ENCODE measurements around the gene OGFOD3. TPM values are rescaled to one million over a fixed set of nuclear protein-coding genes. Genes with fewer than 3 reads are reported as not detected.

The OGFOD3 gene
- total RNA-seq, 2 donors from 2014 or later = 24.9 to 27.4 TPM

- DNase-seq (ENCODE audit: low spot score) = no peak
- Histone ChIP-seq H3K4me1 (ENCODE audit: control insufficient read depth in 1 of 2, low read depth in 2 of 2) (no peaks in the 10 kb centered on the region), H3K27me3 (replicated peaks; ENCODE audit: insufficient read depth) (no peaks in the 10 kb centered on the region), H3K4me3 (no peak overlapping the region), H3K36me3 (no peaks in the 10 kb centered on the region), H3K27ac (no peak overlapping the region), H3K9me3 (no peaks in the 10 kb centered on the region)
- ATAC-seq (ENCODE audit: insufficient number of reproducible peaks, low FRiP score, low read depth) = no peak
- no peak for TF ChIP-seq CTCF (IDR thresholded peaks at IDR 0.05)
Measured at GRCh38 chr17:82435601-82436583, 17.5 kb upstream of the OGFOD3 start.

- H3K27ac ChIP-seq = no peak overlapping the region
- TF ChIP-seq CTCF (IDR thresholded peaks at IDR 0.05) = no peak
- no peaks in the 10 kb centered on the region for H3K4me1 ChIP-seq (ENCODE audit: control insufficient read depth in 1 of 2, low read depth in 2 of 2)
- no peaks in the 10 kb centered on the region for H3K36me3 ChIP-seq
- H3K9me3 ChIP-seq = no peaks in the 10 kb centered on the region
- no peak overlapping the region for H3K4me3 ChIP-seq
- H3K27me3 ChIP-seq (replicated peaks; ENCODE audit: insufficient read depth) = no peaks in the 10 kb centered on the region
- DNase-seq (ENCODE audit: low spot score) = no peak
- no peak for ATAC-seq (ENCODE audit: insufficient number of reproducible peaks, low FRiP score, low read depth)
Measured at GRCh38 chr17:82435103-82435502, 16.7 kb upstream of the OGFOD3 start.

- DNase-seq (ENCODE audit: low spot score) (no peak), ATAC-seq (ENCODE audit: insufficient number of reproducible peaks, low FRiP score, low read depth) (no peak)
- no peak for TF ChIP-seq CTCF (IDR thresholded peaks at IDR 0.05)
- no peaks in the 10 kb centered on the region for H3K27me3 ChIP-seq (replicated peaks; ENCODE audit: insufficient read depth)
- no peaks in the 10 kb centered on the region for H3K36me3 ChIP-seq
- H3K27ac ChIP-seq = no peak overlapping the region
- no peaks in the 10 kb centered on the region for H3K9me3 ChIP-seq
- H3K4me1 ChIP-seq (ENCODE audit: control insufficient read depth in 1 of 2, low read depth in 2 of 2) = no peaks in the 10 kb centered on the region
- H3K4me3 ChIP-seq = no peak overlapping the region
Measured at GRCh38 chr17:82434216-82434565, 15.8 kb upstream of the OGFOD3 start.

- Histone ChIP-seq H3K27ac (no peak overlapping the region), H3K36me3 (no peaks in the 10 kb centered on the region), H3K4me1 (ENCODE audit: control insufficient read depth in 1 of 2, low read depth in 2 of 2) (no peaks in the 10 kb centered on the region), H3K4me3 (no peak overlapping the region), H3K9me3 (no peaks in the 10 kb centered on the region), H3K27me3 (replicated peaks; ENCODE audit: insufficient read depth) (no peaks in the 10 kb centered on the region)
- DNase-seq (ENCODE audit: low spot score) (no peak), ATAC-seq (ENCODE audit: insufficient number of reproducible peaks, low FRiP score, low read depth) (no peak)
- TF ChIP-seq CTCF (IDR thresholded peaks at IDR 0.05) = no peak
Measured at GRCh38 chr17:82433560-82434215, 15.3 kb upstream of the OGFOD3 start.

- H3K36me3 ChIP-seq = no peaks in the 10 kb centered on the region
Measured at GRCh38 chr17:82432017-82432416, 13.6 kb upstream of the OGFOD3 start.

More at GRCh38 chr17:82432017-82432416, 13.6 kb upstream of the OGFOD3 start:
- TF ChIP-seq CTCF (IDR thresholded peaks at IDR 0.05) = no peak
- H3K27me3 ChIP-seq (replicated peaks; ENCODE audit: insufficient read depth) = no peaks in the 10 kb centered on the region
- H3K27ac ChIP-seq = no peak overlapping the region
- no peak overlapping the region for H3K4me3 ChIP-seq
- DNase-seq (ENCODE audit: low spot score) (no peak), ATAC-seq (ENCODE audit: insufficient number of reproducible peaks, low FRiP score, low read depth) (no peak)
- no peaks in the 10 kb centered on the region for H3K4me1 ChIP-seq (ENCODE audit: control insufficient read depth in 1 of 2, low read depth in 2 of 2)
- no peaks in the 10 kb centered on the region for H3K9me3 ChIP-seq

Measured in thoracic aorta (tissue), 2 donors.